ENCODE data around the gene L3MBTL4.
"Not testable (repeated sequence)": the region's sequence is repeated elsewhere in the genome, so short reads cannot be mapped to it uniquely, and the experiment has no call there.

Gene L3MBTL4

GRCh38 chr18:6294148-6294784, 120.4 kb downstream of the L3MBTL4 start:
- no peak for DNase-seq

- DNase-seq, result no peak
Measured at GRCh38 chr18:6289843-6290242, 124.9 kb downstream of the L3MBTL4 start.

- DNase-seq, result no peak
Measured at GRCh38 chr18:6286585-6286984, 128.1 kb downstream of the L3MBTL4 start.

- DNase-seq, result no peak
Measured at GRCh38 chr18:6284761-6285160, 129.9 kb downstream of the L3MBTL4 start.

- no peak for DNase-seq
Measured at GRCh38 chr18:6284300-6284699, 130.4 kb downstream of the L3MBTL4 start.

- no peak for DNase-seq
Measured at GRCh38 chr18:6281874-6282273, 132.8 kb downstream of the L3MBTL4 start.

GRCh38 chr18:6280211-6280743, 134.4 kb downstream of the L3MBTL4 start:
- DNase-seq, result no peak

GRCh38 chr18:6279308-6279707, 135.4 kb downstream of the L3MBTL4 start:
- DNase-seq, result no peak

GRCh38 chr18:6273423-6273822, 141.3 kb downstream of the L3MBTL4 start:
- DNase-seq, result no peak

GRCh38 chr18:6272144-6272543, 142.6 kb downstream of the L3MBTL4 start:
- not testable (repeated sequence) for DNase-seq

- DNase-seq, result no peak
Measured at GRCh38 chr18:6271585-6271984, 143.1 kb downstream of the L3MBTL4 start.

- no peak for DNase-seq
Measured at GRCh38 chr18:6270771-6271216, 143.9 kb downstream of the L3MBTL4 start.

GRCh38 chr18:6269660-6270332, 144.9 kb downstream of the L3MBTL4 start:
- DNase-seq, result no peak

GRCh38 chr18:6266212-6266611, 148.5 kb downstream of the L3MBTL4 start:
- no peak for DNase-seq

GRCh38 chr18:6261938-6262337, 152.8 kb downstream of the L3MBTL4 start:
- no peak for DNase-seq

GRCh38 chr18:6259324-6259723, 155.4 kb downstream of the L3MBTL4 start:
- not testable (repeated sequence) for DNase-seq

GRCh38 chr18:6257950-6258349, 156.8 kb downstream of the L3MBTL4 start:
- DNase-seq, result peak in 1 of 2 experiments; percentile 0

GRCh38 chr18:6256521-6256920, 158.2 kb downstream of the L3MBTL4 start:
- DNase-seq, result no peak

- no peak for DNase-seq
Measured at GRCh38 chr18:6255886-6256285, 158.8 kb downstream of the L3MBTL4 start.

- DNase-seq, result no peak
Measured at GRCh38 chr18:6255116-6255705, 159.5 kb downstream of the L3MBTL4 start.

GRCh38 chr18:6254456-6254855, 160.3 kb downstream of the L3MBTL4 start:
- DNase-seq, result no peak

- DNase-seq, result no peak
Measured at GRCh38 chr18:6251084-6251483, 163.6 kb downstream of the L3MBTL4 start.

GRCh38 chr18:6249788-6250187, 164.9 kb downstream of the L3MBTL4 start:
- no peak for DNase-seq

- no peak for DNase-seq
Measured at GRCh38 chr18:6249170-6249569, 165.5 kb downstream of the L3MBTL4 start.

All from NCI-H526 (cell line).